GM23338 (cell line): Measurements from ENCODE around the gene CFHR1. TPM values are rescaled to one million over a fixed set of nuclear protein-coding genes. Genes with fewer than 3 reads are reported as not detected.

ENCODE experiments used
- ATAC-seq: fragments of 200-7000 bp; cut with Tn5 transposase; 3 replicates; pipeline ENCODE4 v1.9.1; 2020
- DNase-seq: peaks from one replicate; pipeline ENCODE4 v3.0.0-alpha.2; 2015; ENCODE audit warnings: low spot score
- H2AFZ ChIP-seq: fragments of 200-600 bp; sonication (generic); 2 replicates; pipeline ENCODE4 v1.8.0; 2016; ENCODE audit warnings: antibody characterized with exemption, mild to moderate bottlenecking, moderate library complexity
- H3F3A ChIP-seq: fragments of 200-600 bp; sonication (generic); replicated peaks from 2 replicates; pipeline ENCODE4 v1.8.0; 2017; ENCODE audit warnings: antibody characterized with exemption, mixed run types, low read depth
- H3K27ac ChIP-seq: fragments of 200-600 bp; sonication (generic); 2 replicates; pipeline ENCODE4 v1.6.1; 2016; ENCODE audit warnings: low read depth
- H3K27me3 ChIP-seq: fragments of 200-600 bp; sonication (generic); 2 replicates; pipeline ENCODE4 v1.8.0; 2016; ENCODE audit warnings: mild to moderate bottlenecking, mixed run types, moderate library complexity; ENCODE audit not compliant: insufficient read depth
- H3K36me3 ChIP-seq: fragments of 200-600 bp; sonication (generic); 2 replicates; pipeline ENCODE4 v1.8.0; 2016; ENCODE audit warnings: mild to moderate bottlenecking; ENCODE audit not compliant: insufficient read depth
- H3K4me1 ChIP-seq: fragments of 200-600 bp; sonication (generic); 2 replicates; pipeline ENCODE4 v1.8.0; 2016; ENCODE audit warnings: mild to moderate bottlenecking, moderate library complexity; ENCODE audit not compliant: insufficient read depth
- H3K4me2 ChIP-seq: fragments of 200-600 bp; sonication (generic); 2 replicates; pipeline ENCODE4 v1.7.1; 2017; ENCODE audit warnings: mixed run types
- H3K4me3 ChIP-seq: fragments of 200-600 bp; sonication (generic); 2 replicates; pipeline ENCODE4 v1.6.1; 2016; ENCODE audit warnings: mixed run types
- H3K79me2 ChIP-seq: fragments of 200-600 bp; sonication (generic); replicated peaks from 2 replicates; pipeline ENCODE4 v1.8.0; 2017; ENCODE audit warnings: mild to moderate bottlenecking; ENCODE audit not compliant: insufficient read depth
- H3K9me2 ChIP-seq: fragments of 200-600 bp; sonication (generic); 2 replicates; pipeline ENCODE4 v1.8.0; 2017; ENCODE audit not compliant: insufficient read depth
- H4K20me1 ChIP-seq: fragments of 200-600 bp; sonication (generic); replicated peaks from 2 replicates; pipeline ENCODE4 v1.8.0; 2017; ENCODE audit warnings: mild to moderate bottlenecking; ENCODE audit not compliant: insufficient read depth
- H3K27ac Mint-ChIP-seq: 2 replicates; pipeline ENCODE4 v1.8.0; 2020; ENCODE audit warnings: inconsistent platforms, mild to moderate bottlenecking, moderate library complexity, mixed read lengths
- H3K27me3 Mint-ChIP-seq: 3 replicates; pipeline ENCODE4 v1.8.0; 2022; ENCODE audit warnings: low read depth, mild to moderate bottlenecking, moderate library complexity, mixed read lengths, inconsistent platforms; ENCODE audit not compliant: insufficient read depth, poor library complexity
- H3K36me3 Mint-ChIP-seq: 3 replicates; pipeline ENCODE4 v1.8.0; 2021; ENCODE audit warnings: low read depth, mild to moderate bottlenecking, inconsistent platforms, moderate library complexity, mixed read lengths
- H3K4me1 Mint-ChIP-seq: 3 replicates; pipeline ENCODE4 v1.8.0; 2020; ENCODE audit warnings: mild to moderate bottlenecking, inconsistent platforms, mixed read lengths
- H3K4me3 Mint-ChIP-seq: 3 replicates; pipeline ENCODE4 v1.8.0; 2021; ENCODE audit warnings: moderate library complexity, mild to moderate bottlenecking, inconsistent platforms, mixed read lengths
- H3K9me3 Mint-ChIP-seq: 3 replicates; pipeline ENCODE4 v1.8.0; 2020; ENCODE audit warnings: moderate library complexity, mild to moderate bottlenecking, inconsistent platforms, mixed read lengths
- CREB1 ChIP-seq: fragments of 250-450 bp; sonication (Bioruptor Pico); IDR thresholded peaks from 2 replicates; pipeline ENCODE4 v1.5.0; 2020; ENCODE audit warnings: low read depth, mild to moderate bottlenecking, moderate library complexity
- CTCF ChIP-seq, 2 experiments: fragments of 200-600 bp in 1 of 2; sonication (generic) in 1 of 2; conservative IDR thresholded peaks; 2 replicates each; pipeline versions ENCODE4 v1.5.1 to v1.6.1; 2016 to 2017; ENCODE audit warnings: antibody characterized with exemption in 2 of 2, low read depth in 2 of 2, mild to moderate bottlenecking in 2 of 2, moderate library complexity in 1 of 2
- ETS1 ChIP-seq: IDR thresholded peaks from 2 replicates; pipeline ENCODE4 v1.6.1; 2016; ENCODE audit warnings: antibody characterized with exemption
- EZH2 ChIP-seq: fragments of 200-600 bp; sonication (generic); IDR thresholded peaks from one replicate; pipeline ENCODE4 v1.8.0; 2017; ENCODE audit warnings: antibody characterized with exemption, mild to moderate bottlenecking, low read depth; ENCODE audit not compliant: unreplicated experiment
- EZH2phosphoT487 ChIP-seq: fragments of 200-600 bp; sonication (generic); IDR thresholded peaks from one replicate; pipeline ENCODE4 v1.8.1; 2018; ENCODE audit warnings: antibody characterized with exemption; ENCODE audit not compliant: unreplicated experiment
- JUNB ChIP-seq: IDR thresholded peaks from one replicate; pipeline ENCODE4 v1.6.1; 2016; ENCODE audit warnings: antibody characterized with exemption; ENCODE audit not compliant: unreplicated experiment
- NANOG ChIP-seq: IDR thresholded peaks from 2 replicates; pipeline ENCODE4 v1.6.1; 2016; ENCODE audit warnings: antibody characterized with exemption, borderline replicate concordance
- POLR2AphosphoS5 ChIP-seq: IDR thresholded peaks from 2 replicates; pipeline ENCODE4 v1.6.1; 2016; ENCODE audit warnings: antibody characterized with exemption, low read depth
- STAT1 ChIP-seq: IDR thresholded peaks from one replicate; pipeline ENCODE4 v1.6.1; 2016; ENCODE audit warnings: antibody characterized with exemption; ENCODE audit not compliant: unreplicated experiment
- ZNF114 ChIP-seq: fragments of 250-450 bp; sonication (Bioruptor Pico); IDR thresholded peaks from 2 replicates; pipeline ENCODE4 v1.5.0; 2020; ENCODE audit warnings: mild to moderate bottlenecking, moderate library complexity
- ZNF331 ChIP-seq: fragments of 250-450 bp; sonication (Bioruptor Pico); IDR thresholded peaks from 2 replicates; pipeline ENCODE4 v1.5.0; 2020; ENCODE audit warnings: low read depth, mild to moderate bottlenecking, moderate library complexity
- ZNF462 ChIP-seq: fragments of 250-450 bp; sonication (Bioruptor Pico); IDR thresholded peaks from 2 replicates; pipeline ENCODE4 v1.5.0; 2020; ENCODE audit warnings: mild to moderate bottlenecking, moderate library complexity
- polyA plus RNA-seq: library from polyadenylated mRNA; unstranded; fragments of >200 nt; fragmentation: Nextera tagmentation; extraction: Ambion mirVana; gene quantifications from 2 replicates; pipeline ENCODE4 v1.2.1, GENCODE V29; 2016
- total RNA-seq: library from RNA; depleted of rRNA; stranded (reverse); fragments of >200 nt; shearing (Covaris generic); gene quantifications from 2 replicates; pipeline ENCODE4 v1.2.3, GENCODE V29; 2014
- TF ChIP-seq, protein P1 (sequence below): IDR thresholded peaks from one replicate; pipeline ENCODE4 v1.6.1; 2018; ENCODE audit warnings: antibody characterized with exemption; ENCODE audit not compliant: unreplicated experiment

Gene CFHR1
- total and polyA plus RNA-seq, 2 experiments from 2014 or later: not detected

- peaks cover 20% of the 10 kb centered on the region for H3K27me3 ChIP-seq
- no peak overlapping the region for H3K4me3 ChIP-seq
- no peak for DNase-seq
- H3K4me2 ChIP-seq: no peak overlapping the region
- Mint-ChIP-seq H3K4me3 (no peak overlapping the region), H3K4me1 (peaks cover 2% of the 10 kb centered on the region; the same call in 2 of the 3 replicates), H3K9me3 (no peaks in the 10 kb centered on the region), H3K36me3 (no peaks in the 10 kb centered on the region), H3K27ac (no peak overlapping the region; the same call in 1 of the 2 replicates), H3K27me3 (no peaks in the 10 kb centered on the region)
- no peaks in the 10 kb centered on the region for H3K36me3 ChIP-seq
- no peaks in the 10 kb centered on the region for H3F3A ChIP-seq
- no peak overlapping the region for H3K27ac ChIP-seq
- H3K9me2 ChIP-seq: peaks cover 3% of the 10 kb centered on the region; the same call in 1 of the 2 replicates
- ATAC-seq: no peak
- TF ChIP-seq NANOG (no peak), ZNF462 (CRISPR knock-in tag) (no peak), ZNF331 (CRISPR knock-in tag) (no peak), CTCF (conservative IDR thresholded peaks at IDR 0.05; ENCODE audit: low read depth in 2 of 2) (no peak), ETS1 (no peak), EZH2phosphoT487 (no peak), ZNF114 (no peak), JUNB (no peak), EZH2 (no peak), CREB1 (CRISPR knock-in tag) (no peak), STAT1 (no peak), POLR2AphosphoS5 (no peak)
- TF ChIP-seq, protein P1, sequence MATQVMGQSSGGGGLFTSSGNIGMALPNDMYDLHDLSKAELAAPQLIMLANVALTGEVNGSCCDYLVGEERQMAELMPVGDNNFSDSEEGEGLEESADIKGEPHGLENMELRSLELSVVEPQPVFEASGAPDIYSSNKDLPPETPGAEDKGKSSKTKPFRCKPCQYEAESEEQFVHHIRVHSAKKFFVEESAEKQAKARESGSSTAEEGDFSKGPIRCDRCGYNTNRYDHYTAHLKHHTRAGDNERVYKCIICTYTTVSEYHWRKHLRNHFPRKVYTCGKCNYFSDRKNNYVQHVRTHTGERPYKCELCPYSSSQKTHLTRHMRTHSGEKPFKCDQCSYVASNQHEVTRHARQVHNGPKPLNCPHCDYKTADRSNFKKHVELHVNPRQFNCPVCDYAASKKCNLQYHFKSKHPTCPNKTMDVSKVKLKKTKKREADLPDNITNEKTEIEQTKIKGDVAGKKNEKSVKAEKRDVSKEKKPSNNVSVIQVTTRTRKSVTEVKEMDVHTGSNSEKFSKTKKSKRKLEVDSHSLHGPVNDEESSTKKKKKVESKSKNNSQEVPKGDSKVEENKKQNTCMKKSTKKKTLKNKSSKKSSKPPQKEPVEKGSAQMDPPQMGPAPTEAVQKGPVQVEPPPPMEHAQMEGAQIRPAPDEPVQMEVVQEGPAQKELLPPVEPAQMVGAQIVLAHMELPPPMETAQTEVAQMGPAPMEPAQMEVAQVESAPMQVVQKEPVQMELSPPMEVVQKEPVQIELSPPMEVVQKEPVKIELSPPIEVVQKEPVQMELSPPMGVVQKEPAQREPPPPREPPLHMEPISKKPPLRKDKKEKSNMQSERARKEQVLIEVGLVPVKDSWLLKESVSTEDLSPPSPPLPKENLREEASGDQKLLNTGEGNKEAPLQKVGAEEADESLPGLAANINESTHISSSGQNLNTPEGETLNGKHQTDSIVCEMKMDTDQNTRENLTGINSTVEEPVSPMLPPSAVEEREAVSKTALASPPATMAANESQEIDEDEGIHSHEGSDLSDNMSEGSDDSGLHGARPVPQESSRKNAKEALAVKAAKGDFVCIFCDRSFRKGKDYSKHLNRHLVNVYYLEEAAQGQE: no peak
- H2AFZ ChIP-seq: no peak overlapping the region
- no peaks in the 10 kb centered on the region for H3K79me2 ChIP-seq
- H3K4me1 ChIP-seq: peaks cover 3% of the 10 kb centered on the region; the same call in 1 of the 2 replicates
- H4K20me1 ChIP-seq: no peaks in the 10 kb centered on the region
These were observed 56.4 kb downstream of the CFHR1 start for GRCh38 chr1:196875935-196876334.
